GM21390 (cell line): Measurements from ENCODE around the gene ZDHHC23.

Experiments
- ATAC-seq: cut with Tn5 transposase; IDR thresholded peaks from one replicate; pipeline ENCODE4 v1.9.1; 2021; ENCODE audit not compliant: unreplicated experiment

Gene ZDHHC23

DNA sequence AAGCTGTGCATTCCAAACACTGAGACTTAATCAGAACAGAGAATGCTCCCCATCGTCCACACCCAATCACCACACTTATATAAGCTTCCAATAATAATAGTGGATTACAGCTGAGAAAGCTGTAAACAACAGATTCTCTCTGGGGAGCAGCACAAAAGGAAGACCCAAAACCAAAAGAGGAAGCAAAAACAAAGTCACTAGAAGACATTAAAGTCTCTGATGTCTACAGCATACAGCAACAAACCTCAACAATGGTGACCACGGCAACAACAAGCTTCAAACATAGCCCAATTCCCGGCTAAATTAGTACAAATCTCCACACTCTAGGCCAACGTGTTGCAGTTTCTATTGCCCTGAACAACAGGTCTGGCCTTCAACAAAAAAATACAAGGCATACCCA is 37.7 kb downstream of the ZDHHC23 start:
- peak; percentile 76 for ATAC-seq

- peak; percentile 78 for ATAC-seq
Observed at GRCh38 chr3:114005481-114005880, 57.7 kb downstream of the ZDHHC23 start.

- ATAC-seq, result peak; percentile 84
Observed at GRCh38 chr3:114011059-114011797, 63.4 kb downstream of the ZDHHC23 start.
